ENCODE data around the gene PHF3.

The PHF3 gene

DNA sequence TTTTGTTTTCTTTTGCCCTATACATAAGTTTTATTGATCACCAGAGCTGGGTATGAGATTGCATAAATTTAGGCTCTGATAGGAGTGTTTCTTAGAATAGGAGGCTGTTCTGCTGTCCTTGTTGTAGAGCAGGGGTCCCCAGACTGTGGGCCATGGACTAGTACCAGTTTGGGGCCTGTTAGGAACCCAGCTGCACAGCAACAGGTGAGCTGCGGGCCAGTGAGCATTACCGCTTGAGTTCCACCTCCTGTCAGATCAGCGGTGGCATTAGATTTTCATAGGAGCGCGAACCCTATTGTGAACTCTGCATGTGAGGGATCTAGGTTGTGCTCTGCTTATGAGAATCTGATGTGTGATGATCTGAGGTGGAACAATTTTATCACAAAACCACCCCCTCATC lies 26.2 kb downstream of the PHF3 start:
- no peak for DNase-seq
- H3K4me3 Mint-ChIP-seq, result no peak overlapping the region
- H3K4me1 Mint-ChIP-seq (ENCODE audit: low read depth in 2 of 2), result peaks cover 44 to 58% of the 10 kb centered on the region in 2 donors

DNA sequence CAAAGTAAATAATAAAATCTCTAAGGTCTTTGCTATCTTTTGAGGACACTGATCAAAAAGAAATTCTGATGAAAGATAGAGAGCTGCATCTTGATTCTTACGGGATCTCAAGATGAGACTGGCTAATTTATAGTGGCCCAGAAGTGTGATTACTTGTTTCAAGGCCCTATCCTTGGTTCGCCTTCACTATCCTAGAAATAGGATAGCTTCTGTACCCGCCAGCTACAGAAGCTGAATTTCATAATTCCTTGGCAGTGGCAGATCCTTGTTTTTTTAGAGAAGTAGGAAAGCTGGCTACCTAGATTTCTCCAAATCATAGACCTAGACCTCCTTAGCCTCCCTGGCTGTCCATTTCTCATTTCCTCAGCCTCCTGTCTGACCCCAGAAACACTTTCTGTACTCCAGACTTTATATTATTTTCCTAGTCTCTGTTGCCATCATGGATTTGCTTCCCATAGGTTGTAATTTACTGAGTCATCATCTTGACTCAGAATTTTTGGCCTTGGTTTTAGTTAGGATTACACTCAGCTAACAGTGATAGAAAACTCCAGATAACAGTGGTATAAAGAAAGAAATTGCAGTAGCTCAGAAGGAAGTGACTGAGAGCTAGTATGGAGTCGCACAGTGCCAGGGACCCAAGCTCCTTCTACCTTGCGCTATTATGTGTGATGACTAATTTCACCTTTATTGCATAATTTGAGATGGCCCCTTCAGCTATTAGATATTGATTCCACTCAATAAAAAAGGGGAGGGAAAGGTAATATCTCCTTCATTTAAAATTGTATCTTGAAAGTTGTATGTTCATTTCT lies 27.7 kb downstream of the PHF3 start:
- H3K9me3 Mint-ChIP-seq, result no peaks in the 10 kb centered on the region
- H3K27me3 Mint-ChIP-seq, result no peaks in the 10 kb centered on the region
- H3K4me1 Mint-ChIP-seq (ENCODE audit: low read depth in 2 of 2), result peaks cover 41 to 52% of the 10 kb centered on the region in 2 donors
- no peak for DNase-seq
- no peak for ATAC-seq (replicated peaks)
- H3K27ac Mint-ChIP-seq, result no peak overlapping the region
- peaks cover 5% of the 10 kb centered on the region for H3K36me3 Mint-ChIP-seq (ENCODE audit: insufficient read depth)
- H3K4me3 Mint-ChIP-seq, result no peak overlapping the region

More for the DNA sequence above, 26.2 kb downstream of the PHF3 start:
- Mint-ChIP-seq H3K36me3 (ENCODE audit: insufficient read depth) (no peaks in the 10 kb centered on the region), H3K27me3 (no peaks in the 10 kb centered on the region), H3K27ac (no peak overlapping the region), H3K9me3 (no peaks in the 10 kb centered on the region)
- no peak for ATAC-seq (replicated peaks)

DNA sequence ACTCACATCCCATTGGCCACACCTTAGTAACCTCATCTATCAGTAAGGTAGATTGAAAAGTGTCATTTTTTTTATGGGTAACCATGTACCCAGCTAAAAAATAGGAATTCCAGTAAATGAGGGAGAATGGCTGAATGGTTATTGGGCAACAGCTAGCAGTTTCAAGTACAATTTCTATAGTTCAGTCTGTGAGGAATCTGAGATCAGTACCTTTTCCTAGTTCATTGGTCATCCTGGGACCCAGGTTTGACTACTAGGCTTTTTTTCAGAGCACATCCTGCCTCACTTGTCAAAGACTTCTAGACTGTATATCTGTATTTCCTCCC lies 28.3 kb downstream of the PHF3 start:
- Mint-ChIP-seq H3K4me3 (no peak overlapping the region), H3K4me1 (ENCODE audit: low read depth in 2 of 2) (peaks cover 38 to 53% of the 10 kb centered on the region in 2 donors), H3K27ac (no peak overlapping the region), H3K9me3 (no peaks in the 10 kb centered on the region), H3K36me3 (ENCODE audit: insufficient read depth) (peaks cover 8% of the 10 kb centered on the region), H3K27me3 (no peaks in the 10 kb centered on the region)
- DNase-seq, result no peak
- no peak for ATAC-seq (replicated peaks)

DNA sequence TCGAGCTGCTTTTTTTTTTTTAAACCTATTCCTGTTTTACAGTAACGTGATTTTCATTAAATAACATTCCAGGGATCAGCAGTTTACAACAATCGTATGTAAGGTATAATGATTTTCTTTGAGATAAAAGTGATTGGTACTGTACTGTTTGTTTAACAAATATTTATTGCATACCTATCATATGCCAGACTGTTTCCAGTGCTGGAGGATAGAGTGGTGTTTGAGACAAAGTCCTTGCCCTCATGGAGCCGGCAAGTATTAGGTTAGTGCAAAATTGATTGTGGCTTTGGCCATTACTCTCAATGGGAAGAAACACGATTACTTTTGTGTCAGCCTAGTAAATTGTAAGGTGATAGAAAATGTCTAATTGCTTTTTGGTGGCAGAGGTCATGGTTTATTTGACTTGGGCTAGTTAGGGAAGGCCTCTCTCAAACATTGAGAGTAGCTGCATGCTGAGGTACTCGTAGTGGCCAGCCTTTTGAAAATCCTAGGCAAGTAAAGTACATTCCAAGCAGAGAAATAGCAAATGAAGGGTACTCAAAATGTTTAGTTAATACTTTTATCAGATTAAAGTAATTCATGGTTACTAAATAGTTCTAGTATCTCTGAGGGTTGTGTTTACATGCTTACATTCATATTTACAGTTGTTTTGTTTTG lies 35.6 kb downstream of the PHF3 start:
- Mint-ChIP-seq H3K27me3 (no peaks in the 10 kb centered on the region), H3K36me3 (ENCODE audit: insufficient read depth) (peaks cover 11% of the 10 kb centered on the region), H3K4me1 (ENCODE audit: low read depth in 2 of 2) (peaks cover 28 to 51% of the 10 kb centered on the region in 2 donors), H3K4me3 (no peak overlapping the region), H3K27ac (peak overlapping the region in 1 of 2 donors; percentile 19), H3K9me3 (no peaks in the 10 kb centered on the region)
- DNase-seq (no peak), ATAC-seq (replicated peaks) (no peak)

DNA sequence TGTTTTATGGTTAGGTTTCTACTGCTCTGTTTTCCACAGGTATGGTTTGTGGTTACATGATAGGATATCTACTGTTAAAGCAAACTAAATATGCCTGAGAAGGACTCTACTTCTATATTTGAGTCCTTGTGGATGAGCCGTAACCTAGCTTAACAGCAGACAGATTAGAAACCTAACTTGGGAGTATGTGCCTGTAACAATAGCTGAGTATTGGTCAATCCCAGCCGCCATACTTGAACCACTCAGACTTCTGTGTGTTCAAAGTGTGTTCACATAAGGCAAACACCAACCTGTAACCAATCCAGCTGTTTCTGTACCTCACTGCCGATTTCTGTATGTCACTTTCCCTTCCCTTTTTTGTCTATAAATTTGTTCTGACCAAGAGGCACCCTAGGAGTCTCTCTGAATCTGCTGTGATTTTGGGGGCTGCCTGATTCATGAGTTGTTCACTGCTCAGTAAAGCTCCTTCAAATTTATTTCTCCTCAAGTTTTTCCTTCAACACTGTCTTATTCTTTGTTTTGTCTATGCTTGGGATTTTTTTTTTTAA lies 37.1 kb downstream of the PHF3 start:
- DNase-seq (no peak), ATAC-seq (replicated peaks) (no peak)
- no peak overlapping the region for H3K4me3 Mint-ChIP-seq
- H3K27ac Mint-ChIP-seq, result no peak overlapping the region
- peaks cover 11% of the 10 kb centered on the region for H3K36me3 Mint-ChIP-seq (ENCODE audit: insufficient read depth)
- no peaks in the 10 kb centered on the region for H3K9me3 Mint-ChIP-seq
- H3K4me1 Mint-ChIP-seq (ENCODE audit: low read depth in 2 of 2), result peaks cover 23 to 47% of the 10 kb centered on the region in 2 donors
- H3K27me3 Mint-ChIP-seq, result no peaks in the 10 kb centered on the region

DNA sequence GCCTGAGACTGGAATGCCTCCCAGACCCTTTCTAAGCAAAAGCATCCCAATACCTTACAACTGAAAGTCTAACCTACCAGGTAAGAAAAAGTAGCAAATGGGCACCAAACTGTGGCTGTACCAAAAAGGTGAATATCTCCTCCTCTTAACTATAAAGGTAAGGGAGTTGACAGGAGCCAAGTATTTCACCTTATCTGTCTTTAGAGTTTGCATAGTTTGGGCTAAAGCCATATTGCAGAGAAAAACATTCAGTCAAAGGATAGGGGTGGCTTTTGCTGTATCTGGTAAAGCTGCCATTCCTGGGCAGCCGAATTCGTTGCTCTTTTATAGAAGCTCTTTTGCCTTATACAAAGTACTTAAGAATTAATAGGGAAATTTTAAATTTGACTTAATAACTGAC lies 38.1 kb downstream of the PHF3 start:
- ATAC-seq (replicated peaks), result no peak
- Mint-ChIP-seq H3K27ac (no peak overlapping the region), H3K36me3 (ENCODE audit: insufficient read depth) (peaks cover 7% of the 10 kb centered on the region), H3K4me1 (ENCODE audit: low read depth in 2 of 2) (peaks cover 18 to 43% of the 10 kb centered on the region in 2 donors), H3K4me3 (no peak overlapping the region), H3K27me3 (no peaks in the 10 kb centered on the region), H3K9me3 (no peaks in the 10 kb centered on the region)
- DNase-seq, result no peak

DNA sequence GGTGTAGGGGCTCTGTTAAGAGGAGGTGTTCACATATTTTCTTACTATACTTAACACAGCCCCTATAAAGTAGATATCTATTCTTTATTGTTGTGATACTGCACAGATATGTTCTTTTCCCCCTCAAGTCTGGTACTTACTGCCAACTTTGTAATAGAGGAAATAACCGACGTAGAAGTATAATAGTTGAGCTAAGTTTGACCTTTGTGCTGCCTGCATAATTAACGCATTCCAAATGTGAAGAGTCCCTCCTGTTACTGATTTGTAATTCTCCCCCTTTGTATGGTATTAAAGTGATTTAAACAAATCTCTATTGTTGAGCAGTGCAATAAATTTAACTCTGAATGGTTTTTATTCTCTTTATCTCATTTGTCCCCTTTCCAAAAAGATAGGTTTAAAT lies 39.0 kb downstream of the PHF3 start:
- ATAC-seq (replicated peaks) (no peak), DNase-seq (no peak)
- H3K27me3 Mint-ChIP-seq, result no peaks in the 10 kb centered on the region
- H3K36me3 Mint-ChIP-seq (ENCODE audit: insufficient read depth), result peaks cover 7% of the 10 kb centered on the region
- H3K27ac Mint-ChIP-seq, result no peak overlapping the region
- no peak overlapping the region for H3K4me3 Mint-ChIP-seq
- peaks cover 18 to 42% of the 10 kb centered on the region in 2 donors for H3K4me1 Mint-ChIP-seq (ENCODE audit: low read depth in 2 of 2)
- H3K9me3 Mint-ChIP-seq, result no peaks in the 10 kb centered on the region

DNA sequence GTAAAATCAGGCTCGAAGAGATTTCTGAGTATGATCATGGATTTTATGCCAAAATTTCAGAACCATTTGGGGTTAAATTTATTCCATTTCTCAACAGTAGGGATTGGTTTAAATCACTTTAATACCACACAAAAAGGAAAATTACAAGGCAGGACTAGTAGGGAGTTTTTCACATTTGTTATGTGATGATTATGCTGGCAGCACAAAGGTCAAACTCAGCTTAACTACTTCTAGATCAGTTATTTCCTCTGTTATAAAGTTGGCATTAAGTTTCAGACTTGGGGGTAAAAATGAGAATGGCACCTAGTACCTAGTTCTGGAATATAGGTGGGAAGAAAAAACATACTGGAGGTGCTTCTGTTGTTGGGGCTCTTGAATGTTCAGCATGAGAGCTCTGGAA lies 39.5 kb downstream of the PHF3 start:
- Mint-ChIP-seq H3K36me3 (ENCODE audit: insufficient read depth) (peaks cover 10% of the 10 kb centered on the region), H3K4me1 (ENCODE audit: low read depth in 2 of 2) (peaks cover 19 to 43% of the 10 kb centered on the region in 2 donors), H3K4me3 (no peak overlapping the region), H3K27me3 (no peaks in the 10 kb centered on the region), H3K27ac (no peak overlapping the region), H3K9me3 (no peaks in the 10 kb centered on the region)
- DNase-seq, result no peak
- no peak for ATAC-seq (replicated peaks)

DNA sequence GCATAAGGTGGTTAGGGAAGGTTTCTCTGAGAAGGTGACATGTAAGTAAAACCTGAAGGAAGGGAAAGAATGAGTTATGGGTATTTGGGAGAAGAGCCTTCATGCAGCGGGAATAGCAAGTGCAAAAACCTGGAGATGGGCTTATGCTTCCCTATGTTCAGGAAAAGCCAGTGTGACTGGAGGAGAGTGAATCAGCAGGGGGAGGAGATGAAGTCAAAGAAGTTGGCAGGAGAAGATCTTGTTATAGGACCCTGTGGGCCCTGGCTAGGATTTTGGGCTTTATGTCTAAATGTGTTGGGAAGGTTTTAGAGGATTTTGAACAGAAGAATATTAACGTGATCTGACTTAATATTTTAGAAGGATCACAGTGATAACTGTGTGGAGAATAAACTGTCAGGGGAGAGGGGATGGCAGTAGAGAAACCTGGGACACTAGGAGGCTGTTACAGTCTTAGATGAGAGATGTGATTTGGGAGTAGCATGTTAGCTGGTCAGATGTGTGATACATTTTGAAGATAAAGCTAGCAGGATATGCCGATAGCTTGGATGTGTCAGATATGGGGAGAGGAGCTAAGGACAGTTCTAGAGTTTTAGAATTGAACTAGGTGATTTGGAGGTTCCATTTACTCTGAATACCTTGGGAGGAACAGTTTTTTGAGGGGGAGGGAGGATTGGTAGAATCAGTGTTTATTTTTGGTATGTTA lies 41.0 kb downstream of the PHF3 start:
- ATAC-seq (replicated peaks), result no peak
- Mint-ChIP-seq H3K4me1 (ENCODE audit: low read depth in 2 of 2) (peaks cover 26 to 42% of the 10 kb centered on the region in 2 donors), H3K4me3 (no peak overlapping the region), H3K36me3 (ENCODE audit: insufficient read depth) (peaks cover 21% of the 10 kb centered on the region), H3K27me3 (no peaks in the 10 kb centered on the region), H3K27ac (no peak overlapping the region), H3K9me3 (no peaks in the 10 kb centered on the region)
- DNase-seq, result no peak

DNA sequence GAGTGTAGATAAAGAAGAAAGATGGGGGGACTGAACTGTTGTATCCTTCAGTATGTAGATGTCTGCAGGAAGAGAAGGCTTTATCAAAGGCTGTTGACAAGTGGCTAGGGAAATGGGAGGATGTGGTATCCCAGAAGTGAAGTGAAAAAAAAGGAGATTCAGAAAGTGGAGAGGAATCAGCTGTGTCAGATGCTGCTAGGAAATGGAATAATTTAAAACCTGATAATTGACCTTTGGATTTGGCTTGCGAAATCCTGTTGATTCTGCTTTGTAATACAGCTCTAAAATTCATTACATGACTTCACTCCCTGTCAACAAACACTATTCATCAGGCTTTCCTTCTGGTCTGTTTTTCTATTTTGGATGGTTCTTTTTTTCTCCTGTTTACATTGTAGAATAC lies 41.7 kb downstream of the PHF3 start:
- DNase-seq (no peak), ATAC-seq (replicated peaks) (no peak)
- Mint-ChIP-seq H3K9me3 (no peaks in the 10 kb centered on the region), H3K4me1 (ENCODE audit: low read depth in 2 of 2) (peaks cover 23 to 41% of the 10 kb centered on the region in 2 donors), H3K4me3 (no peak overlapping the region), H3K27me3 (no peaks in the 10 kb centered on the region), H3K36me3 (ENCODE audit: insufficient read depth) (peaks cover 21% of the 10 kb centered on the region), H3K27ac (no peak overlapping the region)

DNA sequence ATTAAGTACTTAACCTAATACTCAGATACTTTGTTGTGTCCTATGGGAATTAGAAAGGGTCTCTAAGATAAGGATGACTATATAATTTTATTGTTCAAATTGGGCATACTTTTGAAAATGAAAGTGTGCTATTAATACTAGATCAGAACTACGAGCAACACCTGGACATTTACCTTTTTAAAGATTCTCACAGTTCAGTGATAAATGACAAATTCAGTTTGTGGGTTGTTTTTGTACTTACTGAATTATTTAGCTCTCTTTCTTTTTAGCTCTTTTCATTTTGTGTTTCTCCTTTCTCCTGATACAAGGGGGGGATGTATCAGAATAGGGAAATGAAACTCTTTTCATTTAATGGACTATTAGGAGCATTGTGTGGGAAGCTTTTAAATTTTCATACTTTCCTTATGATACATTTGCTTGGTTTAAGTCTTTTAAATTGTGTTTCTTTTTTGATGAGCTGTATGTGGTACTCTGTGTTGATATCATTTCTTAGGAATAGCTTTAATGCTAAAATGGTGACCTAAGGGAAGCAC lies 47.5 kb downstream of the PHF3 start:
- DNase-seq (no peak), ATAC-seq (replicated peaks) (no peak)
- peaks cover 54% of the 10 kb centered on the region for H3K36me3 Mint-ChIP-seq (ENCODE audit: insufficient read depth)
- peak overlapping the region in 1 of 2 donors; percentile 27 for H3K27ac Mint-ChIP-seq
- no peak overlapping the region for H3K4me3 Mint-ChIP-seq
- H3K4me1 Mint-ChIP-seq (ENCODE audit: low read depth in 2 of 2), result peaks cover 22 to 51% of the 10 kb centered on the region in 2 donors
- H3K27me3 Mint-ChIP-seq, result no peaks in the 10 kb centered on the region
- H3K9me3 Mint-ChIP-seq, result no peaks in the 10 kb centered on the region

DNA sequence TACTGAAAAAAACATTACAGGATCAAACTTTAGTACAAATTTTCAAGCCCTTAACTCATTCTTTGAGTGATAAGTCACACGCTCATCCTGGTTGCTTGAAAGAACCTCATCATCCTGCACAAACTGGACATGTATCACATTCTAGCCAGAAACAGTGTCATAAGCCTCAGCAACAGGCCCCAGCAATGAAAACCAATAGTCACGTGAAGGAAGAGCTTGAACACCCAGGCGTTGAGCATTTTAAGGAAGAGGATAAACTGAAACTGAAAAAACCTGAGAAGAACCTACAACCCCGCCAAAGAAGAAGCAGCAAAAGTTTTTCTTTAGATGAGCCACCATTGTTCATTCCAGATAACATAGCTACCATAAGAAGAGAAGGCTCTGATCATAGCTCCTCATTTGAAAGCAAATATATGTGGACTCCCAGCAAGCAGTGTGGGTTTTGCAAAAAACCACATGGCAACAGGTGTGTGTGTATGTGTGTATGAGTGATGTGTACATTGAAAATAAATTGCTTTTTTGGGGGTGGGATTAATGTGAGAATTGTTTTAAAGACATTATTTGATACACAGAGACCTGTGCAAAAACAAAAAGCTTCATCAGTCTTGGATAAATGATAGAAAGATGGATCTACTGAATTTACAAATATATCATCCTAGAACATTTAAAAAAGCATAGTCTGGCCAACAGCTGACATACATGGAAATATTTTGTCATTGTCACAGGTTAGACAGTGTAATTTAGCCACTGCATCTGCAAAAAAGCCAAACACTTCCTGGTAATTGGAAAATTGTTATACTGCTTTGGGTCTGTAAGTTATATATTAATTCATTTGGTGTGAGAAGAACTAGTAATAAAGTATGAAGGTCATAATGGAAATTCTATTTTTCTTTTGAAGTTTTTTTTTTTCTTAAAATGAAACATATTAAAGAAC lies 50.1 kb downstream of the PHF3 start:
- Mint-ChIP-seq H3K36me3 (ENCODE audit: insufficient read depth) (peaks cover 49% of the 10 kb centered on the region), H3K4me1 (ENCODE audit: low read depth in 2 of 2) (peaks cover 19 to 48% of the 10 kb centered on the region in 2 donors), H3K27ac (peak overlapping the region in 1 of 2 donors; percentile 73), H3K4me3 (no peak overlapping the region), H3K27me3 (no peaks in the 10 kb centered on the region), H3K9me3 (no peaks in the 10 kb centered on the region)
- peak; percentile 39 for ATAC-seq (replicated peaks)
- no peak for DNase-seq
